Esophagus squamous epithelium (tissue), 4 donors: ENCODE measurements around the gene DNAJC13.

ENCODE experiments used
- CTCF ChIP-seq, 6 experiments: fragments of 450-650 bp in 4 of 6; fragments of 200-600 bp in 2 of 6; sonication (generic) in 2 of 6; IDR thresholded peaks; one replicate each; pipeline ENCODE4 v1.5.1; 2016 to 2019; ENCODE audit warnings: antibody characterized with exemption in 6 of 6, mild to moderate bottlenecking in 4 of 6, moderate library complexity in 4 of 6
- POLR2A ChIP-seq, 4 donors: fragments of 450-650 bp; IDR thresholded peaks; one replicate each; pipeline ENCODE4 v1.6.1; 2017; ENCODE audit warnings: antibody characterized with exemption in 4 of 4, mild to moderate bottlenecking in 4 of 4, moderate library complexity in 3 of 4

GRCh38 chr3:132545471-132545870 is 128.2 kb downstream of the DNAJC13 start:
- TF ChIP-seq CTCF (IDR thresholded peaks at IDR 0.05), result no peak
- TF ChIP-seq POLR2A (IDR thresholded peaks at IDR 0.05), result no peak
